ENCODE data around the gene CNDP1.

The CNDP1 gene

DNA sequence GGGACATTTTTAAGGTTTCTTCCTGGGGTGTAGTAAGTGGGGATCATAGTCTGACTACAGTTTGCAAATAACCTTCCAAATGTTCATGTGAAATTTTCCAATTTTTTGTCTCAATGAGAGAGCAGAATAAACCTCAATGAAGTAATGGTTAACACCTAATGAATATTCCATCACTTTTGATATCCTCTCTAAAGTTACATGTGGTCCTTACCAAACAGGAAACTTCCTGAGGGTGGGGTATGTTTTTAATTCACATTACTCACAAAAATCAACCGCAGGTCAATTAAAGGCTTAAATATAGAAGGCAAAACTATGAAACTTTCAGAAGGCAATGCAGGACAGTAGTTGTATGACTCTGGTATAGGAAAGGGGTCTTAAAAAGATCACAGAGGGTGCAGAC lies 76.6 kb downstream of the CNDP1 start:
- Histone ChIP-seq H3K9me3 (replicated peaks; ENCODE audit: insufficient read depth, low read length) (no peaks in the 10 kb centered on the region), H3K4me2 (ENCODE audit: low read depth, low read length) (no peak overlapping the region), H3K9ac (ENCODE audit: low read length) (no peak overlapping the region), H2AFZ (ENCODE audit: low read length) (no peak overlapping the region), H4K20me1 (ENCODE audit: insufficient read depth, low read length) (no peaks in the 10 kb centered on the region), H3K4me1 (ENCODE audit: low read length) (0 out of 2 replicates have a peak, but pooled peaks cover 4% of the 10 kb centered on the region), H3K9me2 (replicated peaks; ENCODE audit: insufficient read depth, low read length) (no peaks in the 10 kb centered on the region), H3K27me3 (replicated peaks; ENCODE audit: insufficient read depth, low read length) (no peaks in the 10 kb centered on the region), H3K36me3 (replicated peaks; ENCODE audit: insufficient read depth, low read length) (no peaks in the 10 kb centered on the region), H3K4me3 (ENCODE audit: low read length) (no peak overlapping the region), H3K27ac (ENCODE audit: low read length) (no peak overlapping the region), H3K79me2 (ENCODE audit: low read length) (peaks cover 63% of the 10 kb centered on the region), H3F3A (ENCODE audit: insufficient read depth, low read length) (no peaks in the 10 kb centered on the region)
- TF ChIP-seq EZH2phosphoT487 (IDR thresholded peaks at IDR 0.05; ENCODE audit: low read length), result no peak
- TF ChIP-seq, protein P1, sequence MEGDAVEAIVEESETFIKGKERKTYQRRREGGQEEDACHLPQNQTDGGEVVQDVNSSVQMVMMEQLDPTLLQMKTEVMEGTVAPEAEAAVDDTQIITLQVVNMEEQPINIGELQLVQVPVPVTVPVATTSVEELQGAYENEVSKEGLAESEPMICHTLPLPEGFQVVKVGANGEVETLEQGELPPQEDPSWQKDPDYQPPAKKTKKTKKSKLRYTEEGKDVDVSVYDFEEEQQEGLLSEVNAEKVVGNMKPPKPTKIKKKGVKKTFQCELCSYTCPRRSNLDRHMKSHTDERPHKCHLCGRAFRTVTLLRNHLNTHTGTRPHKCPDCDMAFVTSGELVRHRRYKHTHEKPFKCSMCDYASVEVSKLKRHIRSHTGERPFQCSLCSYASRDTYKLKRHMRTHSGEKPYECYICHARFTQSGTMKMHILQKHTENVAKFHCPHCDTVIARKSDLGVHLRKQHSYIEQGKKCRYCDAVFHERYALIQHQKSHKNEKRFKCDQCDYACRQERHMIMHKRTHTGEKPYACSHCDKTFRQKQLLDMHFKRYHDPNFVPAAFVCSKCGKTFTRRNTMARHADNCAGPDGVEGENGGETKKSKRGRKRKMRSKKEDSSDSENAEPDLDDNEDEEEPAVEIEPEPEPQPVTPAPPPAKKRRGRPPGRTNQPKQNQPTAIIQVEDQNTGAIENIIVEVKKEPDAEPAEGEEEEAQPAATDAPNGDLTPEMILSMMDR (IDR thresholded peaks at IDR 0.05; ENCODE audit: low read length), result no peak
- no peak for TF ChIP-seq EZH2 (optimal IDR thresholded peaks at IDR 0.05; ENCODE audit: low read depth, low read length)
- DNase-seq, result no peak

DNA sequence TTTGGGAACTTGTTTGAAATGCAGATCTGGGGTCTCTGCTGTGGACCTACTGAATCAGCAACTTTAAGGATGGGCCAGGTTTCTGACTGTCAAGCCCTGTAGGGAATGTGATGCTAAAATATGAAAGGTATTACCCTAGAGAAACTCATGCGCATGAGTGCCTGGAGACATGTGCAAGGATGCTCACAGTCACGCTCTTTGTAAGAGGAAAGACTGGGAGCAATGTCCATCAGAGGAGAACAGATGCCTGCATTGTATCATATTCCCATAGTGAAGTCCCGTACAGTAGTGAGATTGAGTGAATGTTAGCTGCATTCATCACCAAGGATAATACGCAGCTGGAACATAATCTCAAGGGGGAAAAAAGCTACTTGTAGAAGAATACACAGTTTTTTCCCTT lies 77.5 kb downstream of the CNDP1 start:
- Histone ChIP-seq H3K27me3 (replicated peaks; ENCODE audit: insufficient read depth, low read length) (no peaks in the 10 kb centered on the region), H3K9ac (ENCODE audit: low read length) (no peak overlapping the region), H3K36me3 (replicated peaks; ENCODE audit: insufficient read depth, low read length) (no peaks in the 10 kb centered on the region), H4K20me1 (ENCODE audit: insufficient read depth, low read length) (no peaks in the 10 kb centered on the region), H3K27ac (ENCODE audit: low read length) (no peak overlapping the region), H3K9me3 (replicated peaks; ENCODE audit: insufficient read depth, low read length) (no peaks in the 10 kb centered on the region), H3K9me2 (replicated peaks; ENCODE audit: insufficient read depth, low read length) (no peaks in the 10 kb centered on the region), H2AFZ (ENCODE audit: low read length) (no peak overlapping the region), H3K4me2 (ENCODE audit: low read depth, low read length) (no peak overlapping the region), H3F3A (ENCODE audit: insufficient read depth, low read length) (no peaks in the 10 kb centered on the region), H3K79me2 (ENCODE audit: low read length) (peaks cover 58% of the 10 kb centered on the region), H3K4me1 (ENCODE audit: low read length) (0 out of 2 replicates have a peak, but pooled peaks cover 4% of the 10 kb centered on the region), H3K4me3 (ENCODE audit: low read length) (no peak overlapping the region)
- DNase-seq, result no peak
- TF ChIP-seq EZH2phosphoT487 (IDR thresholded peaks at IDR 0.05; ENCODE audit: low read length) (no peak), EZH2 (optimal IDR thresholded peaks at IDR 0.05; ENCODE audit: low read depth, low read length) (no peak)
- TF ChIP-seq, protein P1 (IDR thresholded peaks at IDR 0.05; ENCODE audit: low read length), result no peak

DNA sequence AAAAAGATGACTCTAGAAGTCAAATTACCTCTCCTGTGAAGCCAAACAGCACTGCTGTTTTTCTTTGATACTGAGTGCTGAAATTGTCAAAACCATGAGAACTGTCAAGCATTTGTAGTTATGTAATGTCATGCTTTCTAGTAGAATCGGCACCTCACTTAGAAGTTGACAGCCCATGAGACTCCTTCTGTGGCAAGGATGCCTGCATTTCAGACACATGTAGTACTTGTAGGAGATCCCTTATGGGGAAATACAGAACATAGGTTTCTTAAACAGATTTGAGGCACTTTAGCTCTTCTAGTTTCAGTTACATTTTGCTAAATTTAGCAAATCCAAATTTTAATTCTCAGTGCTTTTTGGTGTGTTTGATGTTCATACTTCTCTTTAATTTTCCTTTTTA lies 79.1 kb downstream of the CNDP1 start:
- Histone ChIP-seq H3K27ac (ENCODE audit: low read length) (no peak overlapping the region), H4K20me1 (ENCODE audit: insufficient read depth, low read length) (no peaks in the 10 kb centered on the region), H3K9ac (ENCODE audit: low read length) (no peak overlapping the region), H3K27me3 (replicated peaks; ENCODE audit: insufficient read depth, low read length) (no peaks in the 10 kb centered on the region), H3K9me3 (replicated peaks; ENCODE audit: insufficient read depth, low read length) (no peaks in the 10 kb centered on the region), H3K4me2 (ENCODE audit: low read depth, low read length) (peak overlapping the region; percentile 7; the same call in 1 of the 2 replicates), H3K4me1 (ENCODE audit: low read length) (0 out of 2 replicates have a peak, but pooled peaks cover 4% of the 10 kb centered on the region), H3K9me2 (replicated peaks; ENCODE audit: insufficient read depth, low read length) (no peaks in the 10 kb centered on the region), H3F3A (ENCODE audit: insufficient read depth, low read length) (no peaks in the 10 kb centered on the region), H3K79me2 (ENCODE audit: low read length) (peaks cover 47% of the 10 kb centered on the region), H3K36me3 (replicated peaks; ENCODE audit: insufficient read depth, low read length) (no peaks in the 10 kb centered on the region), H2AFZ (ENCODE audit: low read length) (no peak overlapping the region), H3K4me3 (ENCODE audit: low read length) (no peak overlapping the region)
- DNase-seq, result peak; percentile 24
- no peak for TF ChIP-seq EZH2phosphoT487 (IDR thresholded peaks at IDR 0.05; ENCODE audit: low read length)
- TF ChIP-seq, protein P1 (IDR thresholded peaks at IDR 0.05; ENCODE audit: low read length), result no peak
- no peak for TF ChIP-seq EZH2 (optimal IDR thresholded peaks at IDR 0.05; ENCODE audit: low read depth, low read length)
